LNCaP clone FGC (cell line): ENCODE measurements around the gene UTS2.

ENCODE experiments used
- DNase-seq: peaks from one replicate; pipeline ENCODE4 v3.0.0-alpha.2; 2011; ENCODE audit warnings: low read depth
- H3K4me3 ChIP-seq: 2 replicates; pipeline ENCODE4 v1.5.1; 2011; ENCODE audit warnings: mild to moderate bottlenecking, low read depth, low read length, control low read depth
- CTCF ChIP-seq: IDR thresholded peaks from 2 replicates; pipeline ENCODE4 v1.5.1; 2012; ENCODE audit warnings: mild to moderate bottlenecking; ENCODE audit not compliant: control insufficient read depth, insufficient read depth; ENCODE audit errors: extremely low read depth

UTS2 gene

GRCh38 chr1:7853684-7854026 is 790 bp upstream of the UTS2 start:
- TF ChIP-seq CTCF, result no peak
- no peak for DNase-seq
- H3K4me3 ChIP-seq, result no peak overlapping the region

- no peak overlapping the region for H3K4me3 ChIP-seq
- no peak for TF ChIP-seq CTCF
- DNase-seq, result no peak
Observed at GRCh38 chr1:7850786-7851185, 2.1 kb downstream of the UTS2 start.

- no peak for TF ChIP-seq CTCF
- DNase-seq, result no peak
Observed at GRCh38 chr1:7847599-7847998, 5.3 kb downstream of the UTS2 start.

GRCh38 chr1:7846656-7847055 is 6.2 kb downstream of the UTS2 start:
- DNase-seq, result no peak
- H3K4me3 ChIP-seq, result no peak overlapping the region
- no peak for TF ChIP-seq CTCF

More at GRCh38 chr1:7847599-7847998, 5.3 kb downstream of the UTS2 start:
- no peak overlapping the region for H3K4me3 ChIP-seq

GRCh38 chr1:7845761-7846160 is 7.1 kb downstream of the UTS2 start:
- no peak for TF ChIP-seq CTCF
- DNase-seq, result no peak

GRCh38 chr1:7842517-7842916 is 10.3 kb downstream of the UTS2 start:
- H3K4me3 ChIP-seq, result no peak overlapping the region
- no peak for DNase-seq
- TF ChIP-seq CTCF, result no peak

More at GRCh38 chr1:7845761-7846160, 7.1 kb downstream of the UTS2 start:
- H3K4me3 ChIP-seq, result no peak overlapping the region

- TF ChIP-seq CTCF, result no peak
- no peak overlapping the region for H3K4me3 ChIP-seq
- no peak for DNase-seq
Observed at GRCh38 chr1:7839526-7839925, 13.3 kb downstream of the UTS2 start.
